ENCODE results near the gene TNFRSF21.

TNFRSF21 gene

DNA sequence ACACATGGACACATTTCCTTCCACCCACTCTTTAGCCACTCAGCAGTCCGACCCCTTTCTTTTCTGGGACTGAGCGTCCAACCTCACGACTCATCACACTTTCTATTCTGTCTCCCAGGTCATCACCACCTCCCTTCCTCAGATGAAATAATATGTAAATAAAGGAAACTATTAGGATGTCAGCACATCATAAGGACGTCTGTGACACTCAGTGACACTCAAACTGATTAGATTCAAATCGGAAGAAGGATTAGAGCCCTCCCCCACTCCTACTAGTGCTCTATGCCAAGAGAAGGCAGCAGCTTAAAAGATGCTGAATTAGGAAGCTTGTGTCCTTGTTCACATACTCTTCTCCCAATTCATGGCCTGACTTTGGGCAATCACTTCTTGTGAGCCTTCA lies 113.6 kb downstream of the TNFRSF21 start:
- Histone ChIP-seq H3K36me3 (ENCODE audit: insufficient read depth, low read length) (no peaks in the 10 kb centered on the region), H3K4me1 (ENCODE audit: insufficient read depth, low read length, poor library complexity, severe bottlenecking) (peaks cover 22% of the 10 kb centered on the region), H3K4me3 (ENCODE audit: low read length, poor library complexity, severe bottlenecking) (no peak overlapping the region), H3K4me2 (ENCODE audit: low read depth, low read length, poor library complexity, severe bottlenecking) (no peak overlapping the region), H2AFZ (ENCODE audit: low read length) (peak overlapping the region; percentile 1; the same call in 1 of the 2 replicates), H3K27me3 (ENCODE audit: insufficient read depth, low read length, poor library complexity, severe bottlenecking) (no peaks in the 10 kb centered on the region), H3K9ac (ENCODE audit: low read depth, low read length, poor library complexity, severe bottlenecking) (no peak overlapping the region), H3K79me2 (ENCODE audit: insufficient read depth, low read length) (no peaks in the 10 kb centered on the region), H4K20me1 (ENCODE audit: insufficient read depth, low read length, poor library complexity, severe bottlenecking) (no peaks in the 10 kb centered on the region), H3K9me3 (ENCODE audit: insufficient read depth, low read depth, low read length) (no peaks in the 10 kb centered on the region), H3F3A (ENCODE audit: low read depth) (no peaks in the 10 kb centered on the region), H3K9me2 (replicated peaks; ENCODE audit: low read depth, low read length) (no peaks in the 10 kb centered on the region)
- TF ChIP-seq, protein P1, sequence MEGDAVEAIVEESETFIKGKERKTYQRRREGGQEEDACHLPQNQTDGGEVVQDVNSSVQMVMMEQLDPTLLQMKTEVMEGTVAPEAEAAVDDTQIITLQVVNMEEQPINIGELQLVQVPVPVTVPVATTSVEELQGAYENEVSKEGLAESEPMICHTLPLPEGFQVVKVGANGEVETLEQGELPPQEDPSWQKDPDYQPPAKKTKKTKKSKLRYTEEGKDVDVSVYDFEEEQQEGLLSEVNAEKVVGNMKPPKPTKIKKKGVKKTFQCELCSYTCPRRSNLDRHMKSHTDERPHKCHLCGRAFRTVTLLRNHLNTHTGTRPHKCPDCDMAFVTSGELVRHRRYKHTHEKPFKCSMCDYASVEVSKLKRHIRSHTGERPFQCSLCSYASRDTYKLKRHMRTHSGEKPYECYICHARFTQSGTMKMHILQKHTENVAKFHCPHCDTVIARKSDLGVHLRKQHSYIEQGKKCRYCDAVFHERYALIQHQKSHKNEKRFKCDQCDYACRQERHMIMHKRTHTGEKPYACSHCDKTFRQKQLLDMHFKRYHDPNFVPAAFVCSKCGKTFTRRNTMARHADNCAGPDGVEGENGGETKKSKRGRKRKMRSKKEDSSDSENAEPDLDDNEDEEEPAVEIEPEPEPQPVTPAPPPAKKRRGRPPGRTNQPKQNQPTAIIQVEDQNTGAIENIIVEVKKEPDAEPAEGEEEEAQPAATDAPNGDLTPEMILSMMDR (conservative IDR thresholded peaks at IDR 0.05; ENCODE audit: low read length) = no peak
- no peak for TF ChIP-seq EZH2phosphoT487 (IDR thresholded peaks at IDR 0.05; ENCODE audit: borderline replicate concordance)

DNA sequence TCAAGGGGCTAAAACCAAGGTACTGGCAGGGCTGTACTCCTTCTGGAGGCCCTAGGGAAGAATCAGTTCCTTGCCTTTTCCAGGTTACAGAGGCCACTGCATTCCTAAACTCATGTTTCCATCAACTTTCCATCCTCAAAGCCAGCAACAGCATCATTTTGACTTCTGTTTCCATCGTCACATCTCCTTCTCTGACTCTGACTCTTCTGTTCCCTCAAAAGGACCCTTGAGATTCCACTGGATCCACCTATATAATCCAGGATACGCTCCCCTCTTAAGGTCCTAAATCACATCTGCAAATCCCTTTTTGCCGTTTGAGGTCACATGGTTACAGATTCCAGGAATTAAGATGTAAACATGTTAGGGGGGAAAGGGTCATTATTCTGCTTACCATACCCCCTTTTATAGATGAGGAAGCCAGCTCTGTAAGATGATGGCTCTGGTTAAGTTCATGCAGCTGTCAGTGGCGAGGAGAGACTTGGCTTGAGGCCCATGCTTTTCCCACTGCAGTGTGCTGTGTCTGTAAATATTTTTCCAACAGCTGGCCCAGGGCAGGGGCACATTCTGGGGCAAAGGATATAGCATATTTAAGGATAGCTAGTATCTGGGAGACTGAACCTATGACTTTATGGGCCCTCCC lies 114.6 kb downstream of the TNFRSF21 start:
- Histone ChIP-seq H3F3A (ENCODE audit: low read depth) (no peaks in the 10 kb centered on the region), H3K4me1 (ENCODE audit: insufficient read depth, low read length, poor library complexity, severe bottlenecking) (peaks cover 22% of the 10 kb centered on the region), H3K9ac (ENCODE audit: low read depth, low read length, poor library complexity, severe bottlenecking) (no peak overlapping the region), H3K79me2 (ENCODE audit: insufficient read depth, low read length) (no peaks in the 10 kb centered on the region), H3K9me2 (replicated peaks; ENCODE audit: low read depth, low read length) (no peaks in the 10 kb centered on the region), H3K4me2 (ENCODE audit: low read depth, low read length, poor library complexity, severe bottlenecking) (no peak overlapping the region), H3K27me3 (ENCODE audit: insufficient read depth, low read length, poor library complexity, severe bottlenecking) (no peaks in the 10 kb centered on the region), H4K20me1 (ENCODE audit: insufficient read depth, low read length, poor library complexity, severe bottlenecking) (no peaks in the 10 kb centered on the region), H3K36me3 (ENCODE audit: insufficient read depth, low read length) (no peaks in the 10 kb centered on the region), H2AFZ (ENCODE audit: low read length) (no peak overlapping the region), H3K9me3 (ENCODE audit: insufficient read depth, low read depth, low read length) (no peaks in the 10 kb centered on the region), H3K4me3 (ENCODE audit: low read length, poor library complexity, severe bottlenecking) (no peak overlapping the region)
- TF ChIP-seq, protein P1 (conservative IDR thresholded peaks at IDR 0.05; ENCODE audit: low read length) = no peak
- no peak for TF ChIP-seq EZH2phosphoT487 (IDR thresholded peaks at IDR 0.05; ENCODE audit: borderline replicate concordance)

- no peak overlapping the region for H3K4me3 ChIP-seq (ENCODE audit: low read length, poor library complexity, severe bottlenecking)
- no peaks in the 10 kb centered on the region for H3K36me3 ChIP-seq (ENCODE audit: insufficient read depth, low read length)
- H3K9me3 ChIP-seq (ENCODE audit: insufficient read depth, low read depth, low read length) = no peaks in the 10 kb centered on the region
- no peaks in the 10 kb centered on the region for H3K9me2 ChIP-seq (replicated peaks; ENCODE audit: low read depth, low read length)
- TF ChIP-seq EZH2phosphoT487 (IDR thresholded peaks at IDR 0.05; ENCODE audit: borderline replicate concordance) = no peak
- TF ChIP-seq, protein P1 (conservative IDR thresholded peaks at IDR 0.05; ENCODE audit: low read length) = no peak
- no peaks in the 10 kb centered on the region for H3K4me1 ChIP-seq (ENCODE audit: insufficient read depth, low read length, poor library complexity, severe bottlenecking)
- no peaks in the 10 kb centered on the region for H3F3A ChIP-seq (ENCODE audit: low read depth)
- no peak overlapping the region for H3K4me2 ChIP-seq (ENCODE audit: low read depth, low read length, poor library complexity, severe bottlenecking)
- H4K20me1 ChIP-seq (ENCODE audit: insufficient read depth, low read length, poor library complexity, severe bottlenecking) = no peaks in the 10 kb centered on the region
- no peaks in the 10 kb centered on the region for H3K27me3 ChIP-seq (ENCODE audit: insufficient read depth, low read length, poor library complexity, severe bottlenecking)
- no peak overlapping the region for H2AFZ ChIP-seq (ENCODE audit: low read length)
- H3K79me2 ChIP-seq (ENCODE audit: insufficient read depth, low read length) = no peaks in the 10 kb centered on the region
- no peak overlapping the region for H3K9ac ChIP-seq (ENCODE audit: low read depth, low read length, poor library complexity, severe bottlenecking)
Observed at GRCh38 chr6:47188588-47189021, 121.1 kb downstream of the TNFRSF21 start.
